Measurements from ENCODE around the gene NRXN3.

Gene NRXN3

GRCh38 chr14:79842270-79842669, 1672.1 kb downstream of the NRXN3 start:
- H3K4me3 ChIP-seq (ENCODE audit: low read depth, low read length), result no peak overlapping the region
- no peak for TF ChIP-seq CTCF (IDR thresholded peaks at IDR 0.05; ENCODE audit: borderline replicate concordance, insufficient read depth, low read depth, low read length)

- TF ChIP-seq CTCF (IDR thresholded peaks at IDR 0.05; ENCODE audit: borderline replicate concordance, insufficient read depth, low read depth, low read length), result no peak
- no peak overlapping the region for H3K4me3 ChIP-seq (ENCODE audit: low read depth, low read length)
Observed at GRCh38 chr14:79852950-79853744, 1683.0 kb downstream of the NRXN3 start.

- TF ChIP-seq CTCF (IDR thresholded peaks at IDR 0.05; ENCODE audit: borderline replicate concordance, insufficient read depth, low read depth, low read length), result no peak
- H3K4me3 ChIP-seq (ENCODE audit: low read depth, low read length), result no peak overlapping the region
Observed at GRCh38 chr14:79855789-79856188, 1685.6 kb downstream of the NRXN3 start.

- no peak overlapping the region for H3K4me3 ChIP-seq (ENCODE audit: low read depth, low read length)
- TF ChIP-seq CTCF (IDR thresholded peaks at IDR 0.05; ENCODE audit: borderline replicate concordance, insufficient read depth, low read depth, low read length), result no peak
Observed at GRCh38 chr14:79856381-79856780, 1686.2 kb downstream of the NRXN3 start.

- no peak overlapping the region for H3K4me3 ChIP-seq (ENCODE audit: low read depth, low read length)
- no peak for TF ChIP-seq CTCF (IDR thresholded peaks at IDR 0.05; ENCODE audit: borderline replicate concordance, insufficient read depth, low read depth, low read length)
Observed at GRCh38 chr14:79861111-79861510, 1690.9 kb downstream of the NRXN3 start.

GRCh38 chr14:79862045-79862444, 1691.9 kb downstream of the NRXN3 start:
- H3K4me3 ChIP-seq (ENCODE audit: low read depth, low read length), result no peak overlapping the region
- no peak for TF ChIP-seq CTCF (IDR thresholded peaks at IDR 0.05; ENCODE audit: borderline replicate concordance, insufficient read depth, low read depth, low read length)

- H3K4me3 ChIP-seq (ENCODE audit: low read depth, low read length), result no peak overlapping the region
- no peak for TF ChIP-seq CTCF (IDR thresholded peaks at IDR 0.05; ENCODE audit: borderline replicate concordance, insufficient read depth, low read depth, low read length)
Observed at GRCh38 chr14:79871136-79871535, 1701.0 kb downstream of the NRXN3 start.
